B cell (primary cell): Measurements from ENCODE around the gene PTPRG.

Experiments
- EZH2 ChIP-seq: IDR thresholded peaks from 2 replicates; pipeline ENCODE4 v1.6.1; 2012; ENCODE audit warnings: borderline replicate concordance, low read depth, mild to moderate bottlenecking, moderate library complexity, low read length; ENCODE audit not compliant: insufficient read depth, poor library complexity, severe bottlenecking
- TF ChIP-seq, protein P1 (sequence below): fragments of 200-600 bp; IDR thresholded peaks from one replicate; pipeline ENCODE4 v1.8.0; 2022; ENCODE audit warnings: antibody characterized with exemption, mild to moderate bottlenecking

- TF ChIP-seq, protein P1, sequence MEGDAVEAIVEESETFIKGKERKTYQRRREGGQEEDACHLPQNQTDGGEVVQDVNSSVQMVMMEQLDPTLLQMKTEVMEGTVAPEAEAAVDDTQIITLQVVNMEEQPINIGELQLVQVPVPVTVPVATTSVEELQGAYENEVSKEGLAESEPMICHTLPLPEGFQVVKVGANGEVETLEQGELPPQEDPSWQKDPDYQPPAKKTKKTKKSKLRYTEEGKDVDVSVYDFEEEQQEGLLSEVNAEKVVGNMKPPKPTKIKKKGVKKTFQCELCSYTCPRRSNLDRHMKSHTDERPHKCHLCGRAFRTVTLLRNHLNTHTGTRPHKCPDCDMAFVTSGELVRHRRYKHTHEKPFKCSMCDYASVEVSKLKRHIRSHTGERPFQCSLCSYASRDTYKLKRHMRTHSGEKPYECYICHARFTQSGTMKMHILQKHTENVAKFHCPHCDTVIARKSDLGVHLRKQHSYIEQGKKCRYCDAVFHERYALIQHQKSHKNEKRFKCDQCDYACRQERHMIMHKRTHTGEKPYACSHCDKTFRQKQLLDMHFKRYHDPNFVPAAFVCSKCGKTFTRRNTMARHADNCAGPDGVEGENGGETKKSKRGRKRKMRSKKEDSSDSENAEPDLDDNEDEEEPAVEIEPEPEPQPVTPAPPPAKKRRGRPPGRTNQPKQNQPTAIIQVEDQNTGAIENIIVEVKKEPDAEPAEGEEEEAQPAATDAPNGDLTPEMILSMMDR: no peak
- no peak for TF ChIP-seq EZH2
These were observed 382.6 kb downstream of the PTPRG start for GRCh38 chr3:61943975-61944374.
